CD4-positive, alpha-beta memory T cell (primary cell): ENCODE data around the gene ZNF697. TPM values are rescaled to one million over a fixed set of nuclear protein-coding genes. Genes with fewer than 3 reads are reported as not detected.
"Not testable (repeated sequence)": the region's sequence is repeated elsewhere in the genome, so short reads cannot be mapped to it uniquely, and the experiment has no call there.

ENCODE experiments used
- CTCF ChIA-PET: fragments of 350-600 bp; sonication (Branson Sonifier 250); formaldehyde crosslinking; loops from one replicate; lab custom pipeline; 2021; ENCODE audit warnings: inconsistent platforms; ENCODE audit not compliant: partially characterized antibody; lab: Charles Lee
- POLR2A ChIA-PET: fragments of 350-600 bp; sonication (Branson Sonifier 250); formaldehyde crosslinking; loops from one replicate; lab custom pipeline; 2021; ENCODE audit not compliant: partially characterized antibody; lab: Charles Lee
- DNase-seq, 5 donors: peaks; one replicate each; pipeline versions ENCODE4 v3.0.0 to v3.0.0-alpha.2; 2020 to 2022; ENCODE audit warnings: mixed read lengths in 1 of 5
- H3K27ac ChIP-seq: one replicate; pipeline ENCODE4 v1.7.0; 2013; ENCODE audit warnings: low read depth, low read length
- H3K27me3 ChIP-seq: 2 replicates; pipeline ENCODE4 v1.7.0; 2013; ENCODE audit warnings: mild to moderate bottlenecking, low read length, moderate library complexity; ENCODE audit not compliant: insufficient read depth
- H3K36me3 ChIP-seq: 2 replicates; pipeline ENCODE4 v1.7.0; 2013; ENCODE audit warnings: mild to moderate bottlenecking, low read length, moderate library complexity; ENCODE audit not compliant: insufficient read depth
- H3K4me1 ChIP-seq: 2 replicates; pipeline ENCODE4 v1.7.0; 2013; ENCODE audit warnings: mild to moderate bottlenecking, low read length, moderate library complexity; ENCODE audit not compliant: insufficient read depth
- H3K4me3 ChIP-seq, 2 donors: one replicate each; pipeline ENCODE4 v1.7.0; 2013; ENCODE audit warnings: low read length in 2 of 2, mild to moderate bottlenecking in 1 of 2
- H3K9me3 ChIP-seq, 2 donors: one replicate each; pipeline ENCODE4 v1.7.0; 2013; ENCODE audit warnings: low read length in 2 of 2, control low read depth in 1 of 2; ENCODE audit not compliant: control insufficient read depth in 1 of 2
- H3K27ac Mint-ChIP-seq, 7 donors: one replicate each; pipeline ENCODE4 v1.8.0; 2020 to 2021; ENCODE audit warnings: mixed read lengths in 7 of 7, mild to moderate bottlenecking in 6 of 7, inconsistent platforms in 3 of 7, moderate library complexity in 3 of 7
- H3K27me3 Mint-ChIP-seq, 2 donors: one replicate each; pipeline ENCODE4 v1.8.0; 2020 to 2021; ENCODE audit warnings: mixed read lengths in 2 of 2
- H3K36me3 Mint-ChIP-seq, 2 donors: one replicate each; pipeline ENCODE4 v1.8.0; 2020 to 2021; ENCODE audit warnings: mixed read lengths in 2 of 2, inconsistent platforms in 1 of 2, mild to moderate bottlenecking in 1 of 2
- H3K4me1 Mint-ChIP-seq, 4 donors: one replicate each; pipeline ENCODE4 v1.8.0; 2020 to 2021; ENCODE audit warnings: mixed read lengths in 4 of 4, mild to moderate bottlenecking in 1 of 4
- H3K4me3 Mint-ChIP-seq, 8 donors: one replicate each; pipeline ENCODE4 v1.8.0; 2020 to 2021; ENCODE audit warnings: mixed read lengths in 8 of 8, mild to moderate bottlenecking in 7 of 8, moderate library complexity in 6 of 8, inconsistent platforms in 3 of 8
- H3K9me3 Mint-ChIP-seq, 8 donors: one replicate each; pipeline ENCODE4 v1.8.0; 2020 to 2021; ENCODE audit warnings: mixed read lengths in 8 of 8, mild to moderate bottlenecking in 5 of 8, inconsistent platforms in 3 of 8, moderate library complexity in 1 of 8
- intact Hi-C: fragments of 100-400 bp; cut with micrococcal nuclease; formaldehyde crosslinking; loops from one replicate; pipeline ENCODE4 v1.15.1; 2023
- polyA plus RNA-seq, 2 donors: library from polyadenylated mRNA; unstranded; fragments of 300-500 nt; fragmentation: Illumina TruSeq; gene quantifications; one replicate each; pipeline ENCODE4 v1.2.3, GENCODE V29; 2021
- total RNA-seq, 2 experiments: library from RNA; stranded (reverse); gene quantifications; one replicate each; pipeline ENCODE4 v1.2.3, GENCODE V29; 2021

The ZNF697 gene
- total and polyA plus RNA-seq, 4 experiments from 2014 or later = 0.06 to 0.22 TPM; not detected in 2

DNA sequence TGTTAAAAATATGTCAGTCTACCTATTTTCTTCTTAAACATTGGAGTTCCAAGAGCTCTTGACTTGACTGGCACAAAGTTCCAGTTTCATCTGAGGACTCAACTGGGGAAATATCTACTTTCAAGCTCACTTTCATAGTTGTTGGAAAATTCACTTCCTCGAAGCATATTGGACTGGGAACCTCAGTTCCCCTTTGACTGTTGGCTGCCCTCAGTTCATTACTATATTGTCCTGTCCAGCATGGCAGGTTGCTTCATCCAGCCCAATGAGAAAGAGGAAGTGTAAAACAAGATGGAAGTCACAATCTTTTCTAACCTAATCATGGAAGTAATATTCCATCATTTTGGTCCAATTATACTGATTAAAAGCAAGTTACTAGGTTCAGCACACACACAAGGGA lies 54.3 kb downstream of the ZNF697 start:
- no peak overlapping the region for H3K4me3 ChIP-seq
- no peaks in the 10 kb centered on the region for H3K27me3 ChIP-seq
- no peaks in the 10 kb centered on the region for H3K36me3 ChIP-seq
- Mint-ChIP-seq H3K27ac (no peak overlapping the region), H3K9me3 (peaks cover 0 to 2% (median 0%) of the 10 kb centered on the region in 8 donors), H3K4me1 (no peaks in the 10 kb centered on the region), H3K4me3 (no peak overlapping the region), H3K36me3 (no peaks in the 10 kb centered on the region), H3K27me3 (peaks cover 0 to 9% of the 10 kb centered on the region in 2 donors)
- CTCF ChIA-PET = no interaction called here
- no peaks in the 10 kb centered on the region for H3K9me3 ChIP-seq
- POLR2A ChIA-PET = no interaction called here
- no peak overlapping the region for H3K27ac ChIP-seq
- intact Hi-C loops = no loop called here
- no peaks in the 10 kb centered on the region for H3K4me1 ChIP-seq
- no peak for DNase-seq

DNA sequence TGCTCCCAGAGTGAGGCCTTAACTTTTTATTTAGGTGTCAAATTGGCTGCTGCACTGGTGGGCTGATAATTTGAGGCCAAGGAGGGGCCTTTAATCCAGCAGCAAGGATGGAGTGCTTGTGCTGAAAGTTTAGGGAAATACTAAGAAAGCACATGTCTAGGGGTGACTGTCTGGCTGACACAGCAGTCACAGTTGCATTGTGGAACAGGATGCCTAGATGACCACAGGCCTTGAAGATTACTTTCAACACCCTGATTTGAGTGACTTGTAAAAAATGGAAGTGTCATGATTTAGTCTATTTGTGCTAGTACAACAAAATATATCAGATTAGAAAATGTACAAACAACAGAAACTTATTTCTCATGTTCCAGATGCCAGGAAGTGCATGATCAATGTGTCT lies 57.7 kb downstream of the ZNF697 start:
- no peak overlapping the region for H3K4me3 ChIP-seq
- no peak overlapping the region for H3K27ac ChIP-seq
- Mint-ChIP-seq H3K36me3 (no peaks in the 10 kb centered on the region), H3K27me3 (peaks cover 0 to 7% of the 10 kb centered on the region in 2 donors), H3K9me3 (peaks cover 0 to 4% (median 0%) of the 10 kb centered on the region in 8 donors), H3K4me3 (no peak overlapping the region), H3K27ac (no peak overlapping the region), H3K4me1 (no peaks in the 10 kb centered on the region)
- H3K9me3 ChIP-seq = no peaks in the 10 kb centered on the region
- intact Hi-C loops = no loop called here
- H3K27me3 ChIP-seq = no peaks in the 10 kb centered on the region
- CTCF ChIA-PET = no interaction called here
- no peaks in the 10 kb centered on the region for H3K4me1 ChIP-seq
- H3K36me3 ChIP-seq = no peaks in the 10 kb centered on the region
- POLR2A ChIA-PET = no interaction called here
- DNase-seq = no peak

DNA sequence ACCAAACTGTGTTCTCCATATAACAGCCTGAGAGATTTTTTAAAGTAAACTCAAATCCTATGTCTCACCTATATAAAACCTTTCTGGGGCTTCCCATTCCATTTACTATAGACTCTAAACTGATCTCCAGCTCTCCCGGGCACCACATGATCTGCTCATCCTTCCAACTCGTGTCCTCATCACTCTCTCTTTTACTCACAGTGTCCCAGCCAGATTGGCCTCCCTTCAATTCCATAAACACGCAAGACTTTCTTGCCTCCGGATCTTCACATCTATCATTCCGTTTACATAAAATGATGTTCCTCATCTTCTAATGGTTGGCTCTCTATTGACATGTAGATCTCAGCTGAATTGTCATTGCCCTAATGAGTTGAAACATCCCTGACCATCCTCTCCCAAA lies 59.4 kb downstream of the ZNF697 start:
- no peak overlapping the region for H3K27ac Mint-ChIP-seq
- H3K9me3 Mint-ChIP-seq = peaks cover 0 to 4% (median 0%) of the 10 kb centered on the region in 8 donors
- ChIA-PET POLR2A (no interaction called here), CTCF (no interaction called here)
- no peak for DNase-seq
- Histone ChIP-seq H3K4me1 (no peaks in the 10 kb centered on the region), H3K9me3 (no peaks in the 10 kb centered on the region), H3K36me3 (no peaks in the 10 kb centered on the region), H3K27me3 (no peaks in the 10 kb centered on the region), H3K4me3 (no peak overlapping the region), H3K27ac (no peak overlapping the region)
- no peaks in the 10 kb centered on the region for H3K36me3 Mint-ChIP-seq
- intact Hi-C loops = no loop called here
- no peak overlapping the region for H3K4me3 Mint-ChIP-seq
- H3K27me3 Mint-ChIP-seq = peaks cover 0 to 5% of the 10 kb centered on the region in 2 donors
- H3K4me1 Mint-ChIP-seq = no peaks in the 10 kb centered on the region

DNA sequence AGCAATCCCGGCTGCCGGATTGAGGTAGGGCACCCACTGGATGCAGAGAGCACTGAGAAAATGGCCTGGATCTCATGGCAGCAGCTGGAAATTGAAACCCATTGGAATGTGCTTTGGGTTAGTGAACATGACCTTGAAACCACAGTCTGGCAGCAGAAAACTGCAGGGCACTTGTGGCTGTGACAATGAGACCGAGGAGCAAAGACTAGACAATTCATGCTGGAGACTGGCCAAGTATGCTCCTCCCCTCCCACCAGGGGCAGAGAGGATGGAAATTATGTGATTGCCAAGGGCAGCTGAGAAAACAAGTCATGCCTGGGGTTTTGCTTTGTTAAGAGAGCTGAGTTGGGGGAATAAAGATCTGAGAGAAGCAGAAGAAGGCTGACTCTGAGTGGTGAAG lies 60.7 kb downstream of the ZNF697 start:
- no peaks in the 10 kb centered on the region for H3K36me3 Mint-ChIP-seq
- intact Hi-C loops = no loop called here
- Histone ChIP-seq H3K9me3 (no peaks in the 10 kb centered on the region), H3K27me3 (no peaks in the 10 kb centered on the region), H3K36me3 (no peaks in the 10 kb centered on the region), H3K4me3 (no peak overlapping the region), H3K4me1 (no peaks in the 10 kb centered on the region), H3K27ac (no peak overlapping the region)
- no peak overlapping the region for H3K27ac Mint-ChIP-seq
- no peaks in the 10 kb centered on the region for H3K4me1 Mint-ChIP-seq
- H3K27me3 Mint-ChIP-seq = peaks cover 0 to 5% of the 10 kb centered on the region in 2 donors
- no peak overlapping the region for H3K4me3 Mint-ChIP-seq
- ChIA-PET CTCF (no interaction called here), POLR2A (no interaction called here)
- peaks cover 0 to 4% (median 0%) of the 10 kb centered on the region in 8 donors for H3K9me3 Mint-ChIP-seq
- DNase-seq = no peak

DNA sequence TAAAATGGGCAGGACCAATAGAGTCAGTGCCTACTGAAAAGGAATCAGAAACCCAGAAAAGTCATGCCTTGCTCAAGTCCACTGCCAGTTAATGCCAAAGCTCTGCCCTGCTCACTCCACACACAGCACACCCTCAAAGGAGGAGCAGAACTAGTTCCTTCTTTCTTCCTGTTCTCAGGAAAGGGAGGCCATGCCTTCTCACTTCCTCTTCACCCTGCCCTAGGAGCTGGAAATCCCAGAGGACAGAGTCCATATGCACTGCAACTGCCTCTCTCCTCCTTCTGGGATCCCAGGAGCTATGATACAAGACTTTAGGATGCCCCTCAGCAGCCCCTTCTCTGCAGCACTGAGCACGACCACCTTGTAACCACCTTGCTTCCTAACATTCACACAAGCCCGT lies 62.3 kb downstream of the ZNF697 start:
- intact Hi-C loops, H3K4me1 ChIP-seq, H3K27me3 ChIP-seq, H3K27me3 Mint-ChIP-seq, H3K36me3 ChIP-seq, H3K27ac ChIP-seq, H3K27ac Mint-ChIP-seq, H3K4me3 ChIP-seq, H3K9me3 ChIP-seq, CTCF ChIA-PET, H3K4me1 Mint-ChIP-seq, H3K9me3 Mint-ChIP-seq, H3K36me3 Mint-ChIP-seq, POLR2A ChIA-PET, H3K4me3 Mint-ChIP-seq, DNase-seq: not testable (repeated sequence)

DNA sequence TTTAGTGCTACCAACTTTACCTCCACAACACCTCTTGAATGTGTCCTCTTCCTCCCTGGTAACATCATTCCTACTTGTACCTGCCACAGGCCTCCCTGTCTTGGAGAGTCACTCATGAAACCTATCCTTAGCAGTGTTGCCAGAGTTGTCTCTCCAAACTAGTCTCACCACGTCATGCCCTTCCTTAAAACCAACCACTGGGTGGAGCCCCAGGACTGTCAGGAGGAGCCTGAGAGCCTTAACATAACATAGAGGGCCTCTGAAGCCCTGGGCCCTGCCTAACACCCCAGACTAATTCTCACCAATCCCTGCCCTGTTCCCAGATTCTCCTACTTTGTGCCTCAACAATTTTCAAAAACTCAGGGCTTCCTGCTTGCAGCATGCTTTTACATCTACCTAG lies 65.3 kb downstream of the ZNF697 start:
- CTCF ChIA-PET = no interaction called here
- H3K27me3 ChIP-seq = no peaks in the 10 kb centered on the region
- DNase-seq = no peak
- no peak overlapping the region for H3K4me3 Mint-ChIP-seq
- no peaks in the 10 kb centered on the region for H3K4me1 Mint-ChIP-seq
- intact Hi-C loops = no loop called here
- peaks cover 0 to 5% (median 0%) of the 10 kb centered on the region in 8 donors for H3K9me3 Mint-ChIP-seq
- H3K36me3 ChIP-seq = no peaks in the 10 kb centered on the region
- H3K4me3 ChIP-seq = no peak overlapping the region
- no peaks in the 10 kb centered on the region for H3K4me1 ChIP-seq
- no peak overlapping the region for H3K27ac ChIP-seq
- no peaks in the 10 kb centered on the region for H3K9me3 ChIP-seq
- no peaks in the 10 kb centered on the region for H3K27me3 Mint-ChIP-seq
- H3K36me3 Mint-ChIP-seq = no peaks in the 10 kb centered on the region
- POLR2A ChIA-PET = no interaction called here
- no peak overlapping the region for H3K27ac Mint-ChIP-seq

DNA sequence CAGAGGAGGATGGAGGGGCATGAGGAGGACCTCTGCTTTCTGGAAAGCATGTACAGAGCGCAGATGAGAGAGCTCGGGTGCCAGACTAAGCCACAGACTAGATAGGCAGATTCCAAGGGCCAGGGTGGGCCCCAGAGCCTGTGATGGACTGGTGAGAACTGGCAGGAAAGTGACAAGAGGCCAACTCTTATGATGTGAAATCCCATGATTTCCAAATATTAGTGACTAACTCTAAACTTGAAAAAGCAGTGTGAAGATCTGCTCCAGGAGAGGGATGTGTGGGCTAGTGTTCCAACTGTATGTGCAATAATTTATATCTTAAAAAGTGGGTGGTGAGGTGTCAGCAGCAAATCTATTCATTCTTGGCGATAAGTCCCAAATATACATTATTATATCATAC lies 67.0 kb downstream of the ZNF697 start:
- H3K9me3 Mint-ChIP-seq = peaks cover 0 to 11% (median 1%) of the 10 kb centered on the region in 8 donors
- H3K36me3 Mint-ChIP-seq, H3K27me3 ChIP-seq, CTCF ChIA-PET, DNase-seq, intact Hi-C loops, H3K4me1 ChIP-seq, H3K27ac Mint-ChIP-seq, H3K4me1 Mint-ChIP-seq, H3K9me3 ChIP-seq, H3K27me3 Mint-ChIP-seq, H3K27ac ChIP-seq, H3K36me3 ChIP-seq, H3K4me3 ChIP-seq, H3K4me3 Mint-ChIP-seq, POLR2A ChIA-PET: not testable (repeated sequence)

DNA sequence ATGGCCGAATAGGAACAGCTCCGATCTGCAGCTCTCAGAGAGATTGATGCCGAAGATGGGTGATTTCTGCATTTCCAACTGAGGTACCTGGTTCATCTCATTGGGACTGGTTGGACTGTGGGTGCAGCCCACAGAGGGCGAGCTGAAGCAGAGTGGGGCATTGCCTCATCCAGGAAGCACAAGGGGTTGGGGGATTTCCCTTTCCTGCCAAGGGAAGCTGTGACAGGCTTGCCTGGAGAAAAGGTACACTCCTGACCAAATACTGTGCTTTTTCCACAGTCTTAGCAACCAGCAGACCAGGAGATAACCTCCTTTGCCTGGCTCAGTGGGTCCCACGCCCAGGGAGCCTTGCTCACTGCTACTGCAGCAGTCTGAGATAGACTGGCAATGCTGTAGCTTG lies 74.2 kb downstream of the ZNF697 start:
- no peak for DNase-seq
- intact Hi-C loops = no loop called here
- ChIA-PET CTCF (no interaction called here), POLR2A (no interaction called here)
- H3K27me3 ChIP-seq = no peaks in the 10 kb centered on the region
- Mint-ChIP-seq H3K4me3 (no peak overlapping the region), H3K4me1 (no peaks in the 10 kb centered on the region), H3K27ac (no peak overlapping the region), H3K9me3 (peaks cover 0 to 12% (median 3%) of the 10 kb centered on the region in 8 donors), H3K27me3 (peaks cover 10% of the 10 kb centered on the region in 2 donors), H3K36me3 (no peaks in the 10 kb centered on the region)
- no peaks in the 10 kb centered on the region for H3K4me1 ChIP-seq
- H3K27ac ChIP-seq = no peak overlapping the region
- H3K36me3 ChIP-seq = no peaks in the 10 kb centered on the region
- no peak overlapping the region for H3K4me3 ChIP-seq
- no peaks in the 10 kb centered on the region for H3K9me3 ChIP-seq
